Choroid plexus epithelial cell (primary cell): ENCODE data around the gene TMEM81.

ENCODE experiments used
- DNase-seq: peaks from one replicate; pipeline ENCODE4 v3.0.0-alpha.2; 2010; ENCODE audit warnings: low read depth
- H3K4me3 ChIP-seq: 2 replicates; pipeline ENCODE4 v1.5.1; 2011; ENCODE audit warnings: low read depth, mild to moderate bottlenecking, control low read depth, low read length, moderate library complexity
- TF ChIP-seq, protein P1 (sequence below): conservative IDR thresholded peaks from 2 replicates; pipeline ENCODE4 v1.5.1; 2011; ENCODE audit warnings: low read depth, mild to moderate bottlenecking, control low read depth, inconsistent platforms, low read length, moderate library complexity

The TMEM81 gene

DNA sequence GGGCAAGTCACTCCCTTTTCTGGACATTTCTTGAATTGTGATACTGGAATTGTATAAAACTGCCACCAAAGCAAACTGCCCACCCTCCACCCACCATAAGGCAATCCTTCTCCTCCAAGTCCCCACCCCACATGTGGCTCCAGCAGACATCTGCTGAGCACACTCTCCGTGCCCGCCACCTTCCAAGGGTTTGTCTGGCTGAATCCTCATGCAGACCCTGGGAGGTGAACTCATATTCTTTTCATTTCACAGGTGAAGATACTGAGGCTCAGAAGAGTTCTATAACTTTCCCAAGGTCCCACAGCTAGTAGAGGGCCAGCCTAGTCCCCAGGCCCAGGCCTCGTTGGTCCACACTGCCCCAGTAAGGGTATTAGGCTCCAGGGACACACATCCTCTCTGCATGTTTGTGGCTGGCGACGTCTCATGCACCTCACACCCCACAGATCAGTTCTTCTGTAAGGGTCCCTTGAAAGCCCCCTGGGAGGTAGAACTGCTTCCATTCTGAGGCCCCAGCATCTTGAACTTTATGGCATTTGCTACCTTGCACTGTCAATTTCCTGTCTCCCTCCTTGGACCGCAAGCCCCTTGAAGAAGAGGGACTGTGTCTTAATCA is 27.2 kb downstream of the TMEM81 start:
- no peak overlapping the region for H3K4me3 ChIP-seq

DNA sequence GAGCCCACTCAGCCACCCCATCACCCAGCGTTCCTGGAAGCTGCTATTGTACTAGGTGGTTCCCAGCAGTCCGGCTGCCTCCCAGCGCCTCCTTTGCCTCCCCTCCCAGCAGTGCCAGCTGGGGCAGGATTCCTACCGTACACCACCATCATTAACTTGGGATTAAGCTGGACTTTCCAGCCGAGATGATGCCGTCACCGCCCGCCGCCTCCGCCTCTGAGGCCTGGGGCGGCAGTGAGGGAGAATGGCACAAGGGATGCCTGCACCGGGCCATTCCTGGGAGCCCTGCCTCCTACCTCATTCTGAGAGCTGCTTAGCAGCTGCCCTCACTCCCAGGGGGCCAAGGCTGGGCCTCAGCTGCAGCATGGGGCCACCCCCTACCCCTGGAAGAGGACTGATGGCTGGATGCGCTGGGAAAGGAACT is 28.1 kb downstream of the TMEM81 start:
- H3K4me3 ChIP-seq, result no peak overlapping the region
- TF ChIP-seq, protein P1, sequence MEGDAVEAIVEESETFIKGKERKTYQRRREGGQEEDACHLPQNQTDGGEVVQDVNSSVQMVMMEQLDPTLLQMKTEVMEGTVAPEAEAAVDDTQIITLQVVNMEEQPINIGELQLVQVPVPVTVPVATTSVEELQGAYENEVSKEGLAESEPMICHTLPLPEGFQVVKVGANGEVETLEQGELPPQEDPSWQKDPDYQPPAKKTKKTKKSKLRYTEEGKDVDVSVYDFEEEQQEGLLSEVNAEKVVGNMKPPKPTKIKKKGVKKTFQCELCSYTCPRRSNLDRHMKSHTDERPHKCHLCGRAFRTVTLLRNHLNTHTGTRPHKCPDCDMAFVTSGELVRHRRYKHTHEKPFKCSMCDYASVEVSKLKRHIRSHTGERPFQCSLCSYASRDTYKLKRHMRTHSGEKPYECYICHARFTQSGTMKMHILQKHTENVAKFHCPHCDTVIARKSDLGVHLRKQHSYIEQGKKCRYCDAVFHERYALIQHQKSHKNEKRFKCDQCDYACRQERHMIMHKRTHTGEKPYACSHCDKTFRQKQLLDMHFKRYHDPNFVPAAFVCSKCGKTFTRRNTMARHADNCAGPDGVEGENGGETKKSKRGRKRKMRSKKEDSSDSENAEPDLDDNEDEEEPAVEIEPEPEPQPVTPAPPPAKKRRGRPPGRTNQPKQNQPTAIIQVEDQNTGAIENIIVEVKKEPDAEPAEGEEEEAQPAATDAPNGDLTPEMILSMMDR, result no peak
- DNase-seq, result no peak

More for the DNA sequence above, 27.2 kb downstream of the TMEM81 start:
- no peak for DNase-seq
- TF ChIP-seq, protein P1, result no peak

DNA sequence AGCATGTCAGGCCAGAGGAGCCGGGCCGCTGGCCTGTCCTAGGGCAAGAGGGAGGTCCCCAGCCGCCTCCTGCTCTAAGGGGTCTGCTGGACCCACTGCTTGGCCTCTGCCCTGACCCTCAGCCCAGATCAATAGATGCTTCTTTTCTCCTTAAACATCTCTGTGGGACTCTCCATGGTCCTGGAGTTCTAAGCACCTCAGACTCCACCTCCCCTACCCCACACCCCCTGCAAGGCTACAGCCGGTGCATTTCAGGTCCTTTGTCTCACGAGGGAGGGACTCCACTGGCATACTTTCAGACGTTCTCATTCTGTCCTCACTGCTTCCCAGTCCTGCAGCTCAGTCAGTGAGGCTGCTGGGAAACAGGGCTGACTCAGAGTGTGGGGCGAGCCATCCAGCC is 30.2 kb downstream of the TMEM81 start:
- no peak for DNase-seq
- H3K4me3 ChIP-seq, result no peak overlapping the region
- TF ChIP-seq, protein P1, result no peak

DNA sequence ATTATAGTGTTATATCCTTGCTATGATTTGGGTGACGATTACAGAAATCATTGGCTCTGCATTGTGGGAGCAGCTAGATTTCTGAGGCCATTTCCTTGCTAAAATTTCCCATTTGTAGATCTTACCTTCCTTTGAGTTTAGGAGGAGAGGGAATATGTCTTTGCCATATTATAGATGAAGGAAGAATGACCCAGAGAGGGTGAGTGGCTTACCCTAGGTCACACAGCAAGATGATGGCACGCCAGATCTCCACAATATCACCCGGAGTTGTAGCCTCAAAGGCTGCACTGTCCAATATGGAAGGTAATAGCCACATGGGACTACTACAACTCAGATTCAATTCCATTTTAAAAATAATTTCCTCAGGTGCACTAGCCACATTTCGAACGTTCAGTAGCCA is 31.0 kb downstream of the TMEM81 start:
- no peak for DNase-seq

DNA sequence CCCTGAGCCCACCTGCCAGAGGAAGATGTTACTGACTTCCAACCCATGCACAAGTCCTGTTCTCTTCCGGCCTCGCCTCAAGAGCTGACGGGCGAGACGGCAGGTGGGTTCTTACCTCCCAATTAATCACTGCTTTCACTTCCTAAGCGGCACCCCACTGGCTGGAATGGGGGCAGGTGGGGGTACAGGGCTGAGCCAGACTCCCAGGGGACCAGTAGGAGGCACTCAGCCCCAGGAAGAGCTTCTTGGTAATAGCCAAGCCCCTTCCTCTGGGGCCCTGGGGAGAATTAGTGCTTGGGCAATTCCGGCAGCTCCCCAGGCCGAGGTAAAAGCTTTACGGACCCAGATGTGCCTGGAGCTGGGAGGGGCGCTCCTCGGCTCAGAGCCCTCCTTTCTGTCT is 31.6 kb downstream of the TMEM81 start:
- no peak for DNase-seq
- TF ChIP-seq, protein P1, result no peak
- H3K4me3 ChIP-seq, result no peak overlapping the region

More for the DNA sequence above, 31.0 kb downstream of the TMEM81 start:
- TF ChIP-seq, protein P1, result no peak
- H3K4me3 ChIP-seq, result no peak overlapping the region

DNA sequence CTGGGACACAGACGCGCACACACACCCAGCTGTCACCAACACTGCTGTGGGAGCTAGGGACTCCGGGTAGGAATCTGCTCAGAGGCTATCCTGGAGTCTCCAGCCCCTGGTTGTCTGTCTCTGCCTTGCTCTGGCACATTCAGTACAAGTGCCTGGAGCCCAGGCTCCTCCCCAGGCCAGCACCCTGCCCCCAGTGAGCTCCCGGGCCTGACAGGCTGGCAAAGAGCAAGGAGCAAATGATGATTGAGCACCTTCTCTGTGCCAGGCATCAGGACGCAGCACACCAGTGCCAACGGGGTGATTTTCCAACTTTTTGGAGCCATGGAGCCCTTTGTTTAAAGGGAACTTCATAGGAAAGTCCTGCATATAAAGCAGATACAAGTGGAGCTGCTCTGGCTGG is 34.8 kb downstream of the TMEM81 start:
- no peak for DNase-seq
- TF ChIP-seq, protein P1, result no peak
- no peak overlapping the region for H3K4me3 ChIP-seq

DNA sequence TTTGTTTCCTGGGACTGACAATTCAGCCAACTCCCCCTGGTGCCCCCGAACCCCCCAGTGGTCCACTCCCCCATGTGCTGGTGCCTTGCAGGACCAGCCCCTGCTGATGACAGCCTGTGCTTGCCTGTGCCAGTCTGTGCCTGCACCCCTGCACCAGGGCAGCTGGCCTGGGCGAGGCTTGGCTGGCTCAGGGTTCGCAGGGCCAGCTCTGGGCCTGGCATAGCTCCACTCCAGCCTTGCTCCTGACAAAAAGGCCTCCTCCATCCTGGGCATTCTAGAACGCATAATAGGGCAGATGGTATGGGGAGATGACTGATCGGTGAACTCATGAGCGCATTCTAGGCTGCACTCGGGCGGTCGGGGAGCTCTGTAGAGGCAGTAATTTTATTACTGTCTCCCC is 35.9 kb downstream of the TMEM81 start:
- no peak overlapping the region for H3K4me3 ChIP-seq
- DNase-seq, result no peak
- TF ChIP-seq, protein P1, result no peak
